ENCODE results near the gene TNPO2.

Gene TNPO2

GRCh38 chr19:12675399-12675798 is 48.3 kb downstream of the TNPO2 start:
- no peak for DNase-seq

GRCh38 chr19:12672744-12673143 is 51.0 kb downstream of the TNPO2 start:
- no peak for DNase-seq

- no peak for DNase-seq
Observed at GRCh38 chr19:12670159-12670928, 53.4 kb downstream of the TNPO2 start.

GRCh38 chr19:12669270-12670158 is 54.2 kb downstream of the TNPO2 start:
- no peak for DNase-seq

GRCh38 chr19:12668932-12669269 is 54.8 kb downstream of the TNPO2 start:
- DNase-seq, result peak; percentile 33

- no peak for DNase-seq
Observed at GRCh38 chr19:12668346-12668745, 55.4 kb downstream of the TNPO2 start.

GRCh38 chr19:12667731-12668302 is 55.9 kb downstream of the TNPO2 start:
- no peak for DNase-seq

- DNase-seq, result peak; percentile 77
Observed at GRCh38 chr19:12666265-12667048, 57.3 kb downstream of the TNPO2 start, which contains the start of the genes MAN2B1 and WDR83. Gene MAN2B1 (minus strand): TSS chr19:12666742. CDS start chr19:12666701, 41 bp downstream. Gene WDR83 (plus strand): TSS chr19:12666807. CDS start chr19:12669791, 2,984 bp downstream.

GRCh38 chr19:12665671-12666264 is 58.0 kb downstream of the TNPO2 start:
- DNase-seq, result no peak

- DNase-seq, result no peak
Observed at GRCh38 chr19:12665281-12665573, 58.5 kb downstream of the TNPO2 start.

GRCh38 chr19:12664406-12665280 is 59.1 kb downstream of the TNPO2 start:
- no peak for DNase-seq

GRCh38 chr19:12660980-12661379 is 62.8 kb downstream of the TNPO2 start:
- DNase-seq, result no peak

GRCh38 chr19:12657966-12658365 is 65.8 kb downstream of the TNPO2 start:
- DNase-seq, result no peak

GRCh38 chr19:12656899-12657571 is 66.7 kb downstream of the TNPO2 start:
- DNase-seq, result no peak

GRCh38 chr19:12655546-12655945 is 68.2 kb downstream of the TNPO2 start:
- DNase-seq, result no peak

- no peak for DNase-seq
Observed at GRCh38 chr19:12652219-12652618, 71.5 kb downstream of the TNPO2 start.

- DNase-seq, result no peak
Observed at GRCh38 chr19:12649941-12650340, 73.8 kb downstream of the TNPO2 start.
